CD4-positive, alpha-beta T cell treated with Interleukin-21 for 1 hour (primary cell): ENCODE results near the gene TTC27.
"Not testable (repeated sequence)": the region's sequence is repeated elsewhere in the genome, so short reads cannot be mapped to it uniquely, and the experiment has no call there.

Experiments
- DNase-seq: peaks from one replicate; pipeline ENCODE4 v3.0.0-alpha.2; 2020

TTC27 gene

DNA sequence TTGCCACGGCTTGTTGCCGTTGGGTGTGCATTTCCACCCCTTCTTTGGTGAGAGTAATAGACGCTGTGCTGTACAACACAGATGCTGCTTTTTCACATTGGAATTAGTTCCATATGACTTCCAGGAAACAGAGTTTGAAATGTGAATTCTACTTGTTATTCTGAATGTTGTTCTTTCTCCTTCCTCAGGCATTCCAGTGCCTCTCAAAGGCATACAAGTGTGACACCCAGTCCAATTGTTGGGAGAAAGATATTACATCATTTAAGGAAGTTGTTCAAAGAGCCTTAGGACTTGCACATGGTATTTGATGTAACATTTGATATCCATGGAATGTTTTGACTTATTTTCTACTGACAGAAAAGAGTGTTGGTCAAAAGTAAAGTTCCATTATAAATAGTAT lies 184.5 kb downstream of the TTC27 start:
- no peak for DNase-seq

DNA sequence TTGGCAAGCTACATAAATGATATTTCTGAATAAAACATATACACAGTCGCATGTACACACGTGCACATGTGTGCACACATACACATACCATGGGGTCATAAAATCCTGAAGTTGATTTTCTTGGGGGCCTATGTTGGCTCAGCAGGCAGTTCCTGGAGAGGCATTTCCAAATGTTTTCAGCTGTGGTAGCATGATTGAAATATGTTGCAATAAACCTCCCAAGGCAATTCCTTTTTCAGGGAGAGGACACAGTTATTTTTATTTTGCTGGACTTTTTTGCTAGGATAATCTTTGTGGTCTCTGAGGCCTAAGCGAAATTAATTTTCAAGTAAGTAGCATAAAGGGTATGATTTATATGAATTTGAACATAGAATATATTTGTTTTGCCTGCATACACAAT lies 192.2 kb downstream of the TTC27 start:
- no peak for DNase-seq

DNA sequence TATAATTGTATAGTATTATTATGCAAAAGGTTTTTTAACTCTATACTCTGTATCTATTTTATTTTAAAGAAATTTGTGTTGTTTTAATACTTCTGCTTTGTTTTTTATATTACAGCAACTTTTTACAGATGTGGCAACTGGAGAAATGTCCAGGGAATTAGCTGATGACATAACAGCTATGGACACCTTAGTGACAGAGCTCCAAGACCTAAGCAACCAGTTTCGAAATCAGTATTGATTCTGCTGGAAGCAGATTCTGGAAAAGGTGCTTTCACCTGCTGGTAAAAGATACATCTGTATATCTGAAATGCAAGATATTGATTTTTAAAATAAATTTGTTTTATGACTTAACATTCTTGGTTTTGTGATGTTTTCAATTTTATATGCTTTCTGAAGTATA lies 192.9 kb downstream of the TTC27 start:
- no peak for DNase-seq

DNA sequence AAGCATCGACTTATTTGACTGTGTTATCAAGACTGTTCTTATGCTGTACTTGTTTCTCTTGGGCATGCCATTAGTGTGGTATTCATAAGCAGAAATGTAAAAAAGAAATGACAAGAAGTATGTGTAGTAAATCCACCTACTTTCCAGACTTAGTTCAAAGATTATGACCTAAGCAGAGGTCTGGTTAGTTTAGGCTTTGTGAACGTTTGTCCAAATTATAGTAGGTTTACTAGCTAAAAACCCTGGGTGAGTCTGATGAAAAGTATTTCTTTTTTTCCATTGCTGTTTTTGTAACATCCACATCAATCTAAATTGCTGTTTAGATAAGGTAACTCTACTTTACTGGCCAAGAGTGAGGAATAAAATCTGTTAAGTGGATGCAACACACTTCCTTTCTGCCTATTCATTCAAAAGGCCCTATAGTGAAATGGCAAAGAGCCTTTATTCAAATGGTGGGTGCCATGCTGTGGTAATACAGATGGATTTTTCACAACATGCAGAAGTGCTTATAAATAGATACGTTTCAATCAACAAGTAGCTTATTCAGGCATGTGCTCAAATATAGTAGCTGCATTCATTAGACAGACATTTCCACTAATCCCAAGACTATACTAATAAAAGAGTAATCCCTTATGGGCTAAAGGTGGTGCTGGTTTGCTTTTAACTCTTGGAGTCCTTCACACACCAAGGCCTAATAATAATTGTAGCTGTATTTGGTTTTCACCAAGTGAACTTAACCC lies 196.4 kb downstream of the TTC27 start:
- no peak for DNase-seq

DNA sequence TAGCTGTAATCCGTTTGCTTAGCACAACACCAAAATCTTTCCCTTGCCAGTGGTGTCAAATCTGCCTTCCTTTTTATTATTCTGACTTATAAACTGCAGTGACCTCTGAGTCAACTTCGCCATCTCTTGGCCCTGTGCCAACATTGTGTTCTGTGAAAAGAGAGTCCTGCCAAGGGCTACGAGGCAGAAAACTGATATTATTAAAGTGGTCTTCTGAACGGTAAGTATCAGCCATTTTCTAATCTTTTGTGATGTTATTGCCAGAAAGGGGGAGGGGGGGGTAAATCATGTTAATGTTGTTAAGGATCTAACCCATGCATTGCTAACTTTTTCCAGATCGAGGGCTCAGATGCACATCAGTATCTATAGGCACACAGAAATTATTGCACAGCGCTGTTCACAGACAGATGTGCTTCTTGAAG lies 197.5 kb downstream of the TTC27 start:
- no peak for DNase-seq

DNA sequence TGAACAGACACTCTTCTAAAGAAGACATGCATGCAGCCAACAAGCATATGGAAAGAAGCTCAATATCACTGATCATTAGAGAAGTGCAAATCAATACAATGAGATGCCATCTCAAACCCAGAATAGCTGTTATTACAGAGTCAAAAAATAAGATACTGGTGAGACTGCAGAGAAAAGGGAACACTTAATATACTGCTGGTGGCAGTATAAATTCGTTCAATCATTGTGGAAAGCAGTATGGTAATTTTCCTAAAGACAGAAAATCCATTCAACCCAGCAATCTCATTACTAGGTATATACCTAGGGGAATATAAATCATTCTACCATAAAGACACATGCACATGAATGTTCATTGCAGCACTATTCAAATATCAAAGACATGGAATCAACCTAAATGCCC lies 202.3 kb downstream of the TTC27 start:
- DNase-seq: no peak

DNA sequence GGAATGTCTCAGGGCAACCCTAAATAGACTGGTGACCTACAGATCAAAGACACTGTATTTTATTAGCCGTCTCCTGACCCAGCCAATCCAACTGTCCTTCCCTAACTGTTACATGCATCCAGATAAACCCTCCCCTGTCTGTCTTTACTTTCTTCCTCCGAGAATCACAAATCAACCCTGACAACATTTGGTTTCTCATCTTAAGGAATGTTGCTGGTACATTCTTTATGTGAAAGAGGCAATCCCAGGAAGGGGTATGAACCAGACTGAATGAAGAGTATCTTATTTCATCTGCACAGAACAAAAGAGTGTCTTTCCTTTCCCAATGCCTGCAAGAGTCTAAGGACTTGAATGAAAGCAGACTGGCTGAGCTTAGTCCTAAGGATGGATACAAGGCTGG lies 205.0 kb downstream of the TTC27 start:
- no peak for DNase-seq

DNA sequence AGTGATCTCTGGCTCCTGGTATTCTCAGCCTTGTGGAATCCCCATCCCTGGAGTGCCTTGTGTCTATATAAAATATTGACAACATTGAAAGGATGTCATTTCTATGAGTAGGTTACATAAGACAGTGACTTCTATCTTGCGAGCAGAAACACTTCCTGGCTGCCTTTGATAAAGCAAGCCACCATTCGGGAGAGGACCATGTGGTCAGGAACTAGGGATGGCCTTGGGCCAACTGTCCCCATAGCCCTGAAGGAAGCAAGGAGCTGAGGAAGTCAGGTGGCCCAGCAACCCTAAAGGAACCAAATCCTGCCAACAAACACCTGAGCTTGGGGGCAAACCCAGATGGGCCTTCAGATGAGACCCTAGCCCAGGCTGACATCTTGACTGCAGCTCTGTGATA lies 205.9 kb downstream of the TTC27 start:
- DNase-seq: no peak

DNA sequence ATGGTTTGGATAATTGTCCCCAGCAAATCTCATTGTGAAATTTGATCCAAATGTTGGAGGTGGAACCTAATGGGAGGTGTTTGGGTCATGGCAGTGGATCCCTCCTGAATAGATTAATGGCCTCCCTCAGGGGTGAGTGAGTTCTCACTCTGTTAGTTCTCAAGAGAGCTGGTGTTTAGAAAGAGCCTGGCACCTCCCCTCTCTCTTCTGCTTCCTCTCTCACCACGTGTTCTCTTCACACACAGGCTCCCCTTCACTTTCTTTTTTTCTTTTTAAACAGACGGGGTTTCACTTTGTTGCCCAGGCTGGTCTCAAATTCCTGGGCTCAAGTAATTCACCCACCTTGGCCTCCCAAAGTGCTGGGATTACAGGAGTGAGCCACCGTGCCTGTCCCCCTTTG lies 207.3 kb downstream of the TTC27 start:
- DNase-seq: no peak

DNA sequence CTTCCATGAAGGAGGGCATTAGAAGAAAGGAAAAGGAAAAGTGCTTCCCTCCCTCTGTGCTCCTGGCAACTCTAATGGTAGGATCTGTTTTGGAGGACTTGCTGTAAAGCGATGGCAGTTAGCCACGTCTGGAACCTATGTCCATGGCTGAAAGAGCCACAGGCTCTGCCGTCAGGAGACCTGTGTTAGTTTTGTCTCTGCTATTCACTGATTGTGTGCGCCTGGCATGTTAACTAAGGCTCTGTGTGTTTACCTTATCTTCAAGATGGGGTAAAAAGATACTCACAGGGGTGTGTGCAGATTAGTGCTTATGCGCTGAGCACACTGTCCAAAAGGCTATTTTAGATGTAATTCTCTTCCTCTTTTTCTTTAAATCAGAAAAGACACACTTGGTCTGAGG lies 209.1 kb downstream of the TTC27 start:
- no peak for DNase-seq

DNA sequence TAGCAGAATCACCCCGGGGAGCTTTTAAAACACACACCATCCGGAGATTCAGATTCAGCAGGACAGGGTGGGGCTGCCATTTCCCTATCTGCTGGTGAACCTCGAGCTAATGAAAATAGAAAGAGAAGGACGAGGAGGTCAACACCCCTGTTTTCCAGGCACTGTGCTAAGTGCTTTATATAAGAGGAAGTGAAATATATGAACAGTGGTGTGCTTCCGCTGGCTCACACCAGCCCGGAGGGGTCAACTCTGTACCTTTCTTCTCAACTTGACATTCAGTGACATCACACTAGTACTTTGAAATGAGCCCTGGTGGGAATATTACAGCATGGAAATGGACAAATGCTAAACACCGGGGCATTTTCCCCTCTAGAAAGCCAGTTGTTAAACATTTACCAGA lies 210.6 kb downstream of the TTC27 start:
- no peak for DNase-seq

DNA sequence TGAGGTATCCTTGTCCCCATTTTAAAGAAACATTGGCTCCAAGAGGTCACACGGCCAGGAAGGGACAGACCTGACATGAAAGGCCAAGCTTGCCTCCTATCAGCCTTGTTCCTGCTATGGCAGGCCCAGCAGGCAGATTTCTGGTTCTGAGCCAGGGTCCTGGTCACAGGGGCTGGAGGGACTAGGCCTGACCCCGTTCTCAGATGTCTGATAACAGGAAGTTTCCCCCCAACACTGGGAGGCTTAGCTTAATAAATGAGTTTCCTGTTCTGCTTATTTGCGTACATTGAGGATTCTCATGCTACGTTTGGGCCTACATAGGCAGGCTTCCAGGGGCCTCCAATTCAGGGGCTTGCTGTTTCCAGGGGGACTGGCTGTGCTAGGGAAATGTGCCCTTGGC lies 211.1 kb downstream of the TTC27 start:
- no peak for DNase-seq

DNA sequence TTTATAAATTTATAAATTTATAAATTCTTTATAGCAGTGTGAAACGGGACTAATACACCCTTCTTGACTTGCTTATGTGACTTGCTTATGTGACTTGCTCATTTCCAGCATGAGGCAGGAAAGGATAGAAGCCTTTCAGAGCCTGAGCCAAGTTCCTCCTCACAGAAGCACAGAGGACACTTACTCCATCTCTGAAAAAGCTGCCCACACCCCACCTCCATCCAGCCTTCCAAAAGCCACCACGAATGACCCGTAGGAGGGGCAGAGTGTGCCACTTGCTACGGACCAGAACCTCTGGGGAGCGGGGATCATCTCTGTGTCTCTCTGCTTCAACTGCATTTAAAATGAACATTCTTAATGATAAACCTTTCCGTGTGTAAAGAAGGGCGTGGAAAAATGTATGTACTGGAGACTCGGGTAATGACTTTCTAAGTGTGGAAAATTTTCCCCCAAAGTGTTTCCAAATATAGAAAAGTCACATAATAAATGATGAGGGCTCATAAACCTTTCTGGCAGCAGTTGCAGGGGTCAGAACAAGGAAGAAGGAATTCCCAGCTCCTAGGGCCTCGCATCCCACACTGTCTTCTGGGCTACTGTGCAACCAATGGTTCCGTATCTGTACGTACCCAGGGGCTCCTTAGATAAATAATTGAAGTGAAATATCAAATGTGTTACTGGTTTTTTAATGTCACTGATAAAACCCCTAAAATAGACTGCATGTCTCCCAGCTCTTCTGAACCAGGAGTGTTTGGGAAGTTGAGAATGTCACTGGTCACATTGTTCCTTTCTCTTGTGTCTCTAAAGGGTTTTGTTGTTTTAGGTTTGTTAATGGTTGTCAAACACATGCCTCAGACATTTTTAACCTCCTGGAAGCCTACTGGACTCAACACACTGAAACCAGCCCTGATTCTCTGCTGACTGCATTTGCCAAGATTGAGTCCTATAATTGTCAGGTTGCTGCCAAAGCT lies 214.4 kb downstream of the TTC27 start:
- DNase-seq: no peak

DNA sequence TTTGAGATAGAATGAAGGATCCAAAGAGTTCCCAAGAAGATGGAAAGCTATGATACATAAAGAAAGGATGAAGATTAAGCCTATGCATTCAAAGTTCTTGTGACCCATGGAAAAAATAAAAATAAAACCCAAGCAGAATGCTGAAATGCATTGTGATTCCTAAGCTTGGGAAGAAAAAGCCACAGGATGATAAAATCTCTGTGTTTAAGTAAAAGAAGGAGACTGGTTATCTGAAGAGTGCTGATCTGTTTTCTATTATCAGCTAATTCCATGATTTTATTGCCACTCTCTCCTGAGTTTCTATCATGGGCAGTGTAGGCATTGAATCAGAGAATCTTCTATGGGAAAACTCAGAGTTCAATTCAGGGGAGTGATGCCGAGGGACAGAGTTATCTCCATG lies 215.8 kb downstream of the TTC27 start:
- no peak for DNase-seq

DNA sequence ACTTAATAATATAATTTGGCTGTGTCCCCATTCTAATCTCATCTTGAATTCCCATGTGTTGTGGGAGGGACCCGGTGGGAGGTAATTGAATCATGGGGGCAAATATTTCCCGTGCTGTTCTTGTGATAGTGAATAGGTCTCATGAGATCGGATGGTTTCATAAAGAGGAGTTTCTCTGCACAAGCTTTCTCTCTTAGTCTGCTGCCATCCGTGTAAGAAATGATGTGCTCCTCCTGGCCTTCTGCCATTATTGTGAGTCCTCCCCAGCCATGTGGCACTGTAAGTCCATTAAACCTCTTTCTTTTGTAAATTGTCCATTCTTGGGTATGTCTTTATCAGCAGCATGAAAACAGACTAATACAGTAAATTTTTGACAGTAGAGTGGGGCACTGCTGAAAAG lies 216.4 kb downstream of the TTC27 start:
- DNase-seq: no peak

DNA sequence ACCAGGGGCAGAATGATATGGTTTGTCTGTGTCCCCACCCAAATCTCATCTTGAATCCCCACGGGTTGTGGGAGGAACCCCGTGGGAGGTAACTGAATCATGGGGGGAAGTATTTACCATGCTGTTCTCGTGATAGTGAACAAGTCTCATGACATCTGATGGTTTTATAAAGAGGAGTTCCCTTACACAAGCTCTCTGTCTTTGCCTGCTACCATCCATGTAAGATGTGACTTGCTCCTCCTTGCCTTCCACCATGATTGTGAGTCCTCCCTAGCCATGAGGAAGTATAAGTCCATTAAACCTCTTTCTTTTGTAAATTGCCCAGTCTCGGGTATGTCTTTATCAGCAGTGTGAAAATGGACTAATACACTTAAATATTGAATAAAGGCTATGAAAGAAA lies 218.4 kb downstream of the TTC27 start:
- DNase-seq: not testable (repeated sequence)

DNA sequence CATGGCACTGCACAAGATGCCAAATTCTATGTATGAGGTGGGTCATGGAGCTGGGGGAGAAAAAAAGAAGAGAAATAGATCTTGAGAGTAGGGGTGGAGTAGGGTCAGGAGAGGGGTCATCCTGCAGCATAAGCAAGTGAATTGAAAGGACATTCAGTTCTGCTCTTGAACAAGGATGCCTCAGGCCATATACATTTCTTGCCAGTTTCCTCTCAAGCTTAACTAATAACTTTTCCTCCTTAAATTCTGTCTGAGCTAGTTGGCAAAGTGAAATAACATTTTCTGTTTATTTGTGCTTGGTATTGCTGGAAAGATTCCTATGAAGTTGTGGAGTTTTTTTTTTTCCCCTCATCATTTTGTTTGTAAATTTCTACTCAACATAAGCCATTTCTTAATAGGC lies 219.9 kb downstream of the TTC27 start:
- no peak for DNase-seq

DNA sequence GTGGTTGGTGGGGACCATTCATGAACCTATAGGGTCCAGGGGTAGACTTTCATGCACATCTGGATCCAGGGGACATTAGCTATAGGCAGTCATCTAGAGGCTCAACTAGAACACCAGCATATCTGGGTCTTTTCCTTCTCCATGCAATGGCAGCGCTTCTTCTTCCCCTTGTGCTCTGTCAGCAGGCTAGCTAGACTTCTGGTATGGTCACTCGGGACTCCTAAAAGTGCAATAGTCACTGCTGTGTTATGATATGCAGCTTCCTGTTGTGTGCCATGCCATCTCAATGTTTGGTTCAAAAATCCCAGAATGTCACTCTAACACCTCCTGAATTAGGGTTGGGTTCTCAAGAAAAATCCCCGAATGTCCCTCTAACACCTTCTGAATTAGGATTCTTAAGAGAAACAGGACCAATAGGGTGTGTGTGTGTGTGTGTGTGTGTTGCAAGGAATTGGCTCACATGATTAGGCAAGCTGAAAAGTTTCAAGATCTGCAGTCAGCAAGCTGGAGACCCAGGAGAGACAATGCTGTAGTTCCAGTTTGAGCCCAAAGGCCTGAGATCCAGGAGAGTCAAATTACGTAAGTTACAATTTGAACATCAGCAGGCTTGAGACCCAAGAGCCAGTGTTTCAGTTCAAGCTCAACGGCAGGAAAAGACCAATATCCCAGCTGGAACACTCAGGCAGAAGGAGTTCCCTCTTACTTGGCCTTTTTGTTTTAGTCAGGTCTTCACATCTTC lies 221.8 kb downstream of the TTC27 start:
- no peak for DNase-seq

DNA sequence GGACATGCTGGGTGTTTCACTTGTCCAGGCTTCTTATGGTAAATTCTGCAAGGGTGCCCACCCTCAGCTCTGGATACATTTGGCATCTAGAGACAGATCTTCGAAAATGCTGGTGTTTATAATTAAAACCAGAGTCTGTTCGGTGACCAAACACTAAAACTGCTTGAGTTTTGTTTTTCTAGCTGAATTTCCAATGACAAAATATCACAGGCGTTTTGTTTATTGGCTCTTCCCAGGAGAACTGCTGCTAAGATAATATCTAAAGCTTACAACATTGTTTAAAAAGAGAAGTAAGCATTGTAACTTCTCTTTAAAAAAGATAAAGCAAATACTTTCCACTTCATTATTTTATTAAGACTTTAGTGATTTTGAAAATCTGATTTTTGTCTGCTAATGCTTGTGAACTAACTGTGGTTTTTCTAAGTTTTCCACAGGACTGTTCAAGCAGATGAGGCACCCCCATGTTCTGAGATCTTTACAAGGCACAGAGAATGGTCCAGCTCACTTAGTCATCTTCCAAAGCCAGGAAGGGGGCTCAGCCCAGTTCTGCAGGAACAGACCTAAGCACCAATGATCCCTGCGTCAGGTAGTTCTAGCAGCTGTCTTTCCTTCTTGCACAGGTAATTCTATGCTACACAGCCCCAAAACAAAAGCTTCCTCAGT lies 224.1 kb downstream of the TTC27 start:
- DNase-seq: no peak

DNA sequence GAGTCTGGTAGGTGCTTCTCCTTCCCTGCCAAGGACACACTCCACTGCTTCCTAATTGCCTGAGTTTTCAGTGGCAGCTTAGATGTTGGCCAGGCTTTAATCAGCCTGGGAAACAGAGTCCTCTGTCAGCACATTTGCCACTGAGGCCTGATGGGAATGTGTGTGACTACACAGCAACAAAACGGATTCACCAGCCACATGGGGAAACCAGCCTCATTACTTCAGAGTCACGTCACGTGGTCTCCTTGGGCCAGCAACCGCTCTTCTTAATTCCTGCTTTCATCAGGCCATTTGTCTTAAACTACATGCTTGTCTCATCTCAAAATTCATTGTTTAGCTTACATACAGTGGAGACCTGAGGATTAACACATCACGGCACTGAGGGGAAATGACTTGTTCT lies 225.0 kb downstream of the TTC27 start:
- DNase-seq: no peak

DNA sequence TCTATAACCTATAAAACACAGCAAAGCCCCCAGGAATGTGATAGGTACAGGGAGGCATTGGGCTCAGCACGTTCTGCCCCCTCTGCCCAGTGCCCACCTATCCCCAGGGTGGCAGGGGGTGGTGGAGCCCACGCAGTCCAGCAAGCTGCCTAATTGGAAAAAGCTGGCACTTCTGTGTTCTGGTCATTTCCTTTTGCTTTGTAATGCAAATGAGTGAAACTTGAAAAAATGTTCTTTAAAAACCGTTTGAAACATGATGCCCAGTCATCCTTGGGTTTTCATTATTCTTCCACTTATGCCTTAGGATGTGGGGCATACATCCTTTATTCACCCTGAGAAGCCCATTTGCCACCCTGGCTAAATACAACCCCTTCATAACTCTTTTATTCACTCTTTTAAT lies 229.0 kb downstream of the TTC27 start:
- no peak for DNase-seq

DNA sequence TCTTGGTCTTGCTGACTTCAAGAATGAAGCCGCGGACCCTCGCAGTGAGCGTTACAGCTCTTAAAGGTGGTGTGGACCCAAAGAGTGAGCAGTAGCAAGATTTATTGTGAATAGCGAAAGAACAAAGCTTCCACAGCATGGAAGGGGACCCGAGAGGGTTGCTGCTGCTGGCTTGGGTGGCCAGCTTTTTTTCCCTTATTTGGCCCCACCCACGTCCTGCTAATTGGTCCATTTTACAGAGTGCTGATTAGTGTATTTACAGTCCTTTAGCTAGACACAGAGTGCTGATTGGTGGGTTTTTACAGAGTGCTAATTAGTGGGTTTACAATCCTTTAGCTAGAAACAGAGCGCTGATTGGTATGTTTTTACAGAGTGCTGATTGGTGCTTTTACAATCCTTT lies 230.9 kb downstream of the TTC27 start:
- no peak for DNase-seq

DNA sequence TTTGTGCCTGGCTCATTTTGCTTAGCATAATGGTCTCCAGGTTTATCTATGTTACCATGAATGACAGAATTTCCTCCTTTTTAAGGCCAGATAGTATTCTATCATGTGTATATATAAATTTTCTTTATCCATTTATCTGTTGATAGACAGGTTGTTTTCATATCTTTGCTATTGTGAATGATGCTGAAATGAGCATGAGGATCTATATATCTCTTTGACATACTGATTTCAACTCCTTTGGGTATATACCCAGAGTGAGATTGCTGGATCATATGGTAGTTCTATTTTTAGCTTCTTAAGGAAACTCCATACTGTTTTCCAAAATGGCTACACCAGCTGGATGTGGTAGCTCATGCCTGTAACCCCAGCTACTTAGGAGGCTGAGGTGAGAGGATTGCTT lies 232.5 kb downstream of the TTC27 start:
- no peak for DNase-seq
